ENCODE measurements around the gene PPIB. TPM values are rescaled to one million over a fixed set of nuclear protein-coding genes. Genes with fewer than 3 reads are reported as not detected.

The PPIB gene
- total and polyA plus RNA-seq, 4 donors = 379 to 768 (median 632) TPM

GRCh38 chr15:64122444-64122843 lies 40.4 kb downstream of the PPIB start:
- no peak for DNase-seq (ENCODE audit: low spot score)
- Histone ChIP-seq H3K4me3 (ENCODE audit: low read depth in 1 of 3, low read length in 3 of 3) (no peak overlapping the region), H3K27me3 (ENCODE audit: control insufficient read depth in 4 of 4, insufficient read depth in 4 of 4, low read length in 3 of 4) (no peaks in the 10 kb centered on the region), H3K36me3 (ENCODE audit: control insufficient read depth in 4 of 4, insufficient read depth in 3 of 4, low read depth in 1 of 4, low read length in 3 of 4) (peaks cover 18 to 77% (median 68%) of the 10 kb centered on the region in 4 donors), H3K4me1 (ENCODE audit: control insufficient read depth in 4 of 4, insufficient read depth in 4 of 4, low read length in 3 of 4) (peaks cover 3 to 5% (median 4%) of the 10 kb centered on the region in 4 donors), H3K9me3 (ENCODE audit: control insufficient read depth in 4 of 4, low read length in 3 of 4) (no peaks in the 10 kb centered on the region), H3K27ac (ENCODE audit: low read depth in 1 of 2, low read length in 2 of 2) (peak overlapping the region in 1 of 2 donors; percentile 13), H3K9ac (ENCODE audit: low read depth in 1 of 2, low read length in 2 of 2) (no peak overlapping the region)
- no peak for TF ChIP-seq ZBTB33 (IDR thresholded peaks at IDR 0.05)
- no peak for TF ChIP-seq REST (IDR thresholded peaks at IDR 0.05)
- TF ChIP-seq CTCF (IDR thresholded peaks at IDR 0.05; ENCODE audit: low read depth, low read length, missing input control) = no peak
- TF ChIP-seq NR2F2 (IDR thresholded peaks at IDR 0.05) = peak; percentile 66
- 69% methylated on average over 1 of the region's 1 CpG for WGBS

GRCh38 chr15:64121614-64122013 lies 41.2 kb downstream of the PPIB start:
- WGBS = 88% methylated on average over 4 of the region's 4 CpGs
- peaks cover 3 to 6% (median 5%) of the 10 kb centered on the region in 4 donors for H3K4me1 ChIP-seq (ENCODE audit: control insufficient read depth in 4 of 4, insufficient read depth in 4 of 4, low read length in 3 of 4)
- H3K9me3 ChIP-seq (ENCODE audit: control insufficient read depth in 4 of 4, low read length in 3 of 4) = no peaks in the 10 kb centered on the region
- H3K36me3 ChIP-seq (ENCODE audit: control insufficient read depth in 4 of 4, insufficient read depth in 3 of 4, low read depth in 1 of 4, low read length in 3 of 4) = peaks cover 14 to 74% (median 64%) of the 10 kb centered on the region in 4 donors
- no peak for DNase-seq (ENCODE audit: low spot score)
- no peaks in the 10 kb centered on the region for H3K27me3 ChIP-seq (ENCODE audit: control insufficient read depth in 4 of 4, insufficient read depth in 4 of 4, low read length in 3 of 4)
- H3K9ac ChIP-seq (ENCODE audit: low read depth in 1 of 2, low read length in 2 of 2) = no peak overlapping the region
- no peak overlapping the region for H3K27ac ChIP-seq (ENCODE audit: low read depth in 1 of 2, low read length in 2 of 2)
- H3K4me3 ChIP-seq (ENCODE audit: low read depth in 1 of 3, low read length in 3 of 3) = no peak overlapping the region
- TF ChIP-seq ATF3 (IDR thresholded peaks at IDR 0.05) = no peak
- TF ChIP-seq RAD21 (IDR thresholded peaks at IDR 0.05) = no peak
- no peak for TF ChIP-seq REST (IDR thresholded peaks at IDR 0.05)
- no peak for TF ChIP-seq CTCF (IDR thresholded peaks at IDR 0.05; ENCODE audit: low read depth, low read length, missing input control)
- no peak for TF ChIP-seq MAX (IDR thresholded peaks at IDR 0.05)
- TF ChIP-seq HNF4A (conservative IDR thresholded peaks at IDR 0.05) = no peak
- TF ChIP-seq SP1 (IDR thresholded peaks at IDR 0.05) = no peak
- TF ChIP-seq HNF4G (IDR thresholded peaks at IDR 0.05) = no peak
- TF ChIP-seq JUND (IDR thresholded peaks at IDR 0.05) = no peak
- TF ChIP-seq RXRA (IDR thresholded peaks at IDR 0.05) = no peak
- TF ChIP-seq ZBTB33 (IDR thresholded peaks at IDR 0.05) = no peak
- TF ChIP-seq FOXA2 (IDR thresholded peaks at IDR 0.05) = no peak
- no peak for TF ChIP-seq GABPA (IDR thresholded peaks at IDR 0.05 in 1 of 2, conservative IDR thresholded peaks at IDR 0.05 in 1 of 2)
- no peak for TF ChIP-seq FOXA1 (IDR thresholded peaks at IDR 0.05)
- TF ChIP-seq TAF1 (conservative IDR thresholded peaks at IDR 0.05) = no peak
